Fibroblast of the aortic adventitia (primary cell): ENCODE results near the gene LRIT1. TPM values are rescaled to one million over a fixed set of nuclear protein-coding genes. Genes with fewer than 3 reads are reported as not detected.

ENCODE experiments used
- DNase-seq: peaks from one replicate; pipeline ENCODE4 v3.0.0-alpha.2; 2010; ENCODE audit warnings: low read depth
- H3K4me3 ChIP-seq: 2 replicates; pipeline ENCODE4 v1.5.1; 2011; ENCODE audit warnings: low read depth, mild to moderate bottlenecking, control low read depth, low read length, moderate library complexity
- total RNA-seq: library from RNA; depleted of rRNA; stranded (reverse); fragments of >200 nt; gene quantifications from 2 replicates; pipeline ENCODE4 v1.2.3, GENCODE V29; 2012; ENCODE audit warnings: low replicate concordance
- TF ChIP-seq, protein P1 (sequence below): IDR thresholded peaks from 2 replicates; pipeline ENCODE4 v1.5.1; 2011; ENCODE audit warnings: mild to moderate bottlenecking, low read length, control low read depth, inconsistent platforms; ENCODE audit not compliant: insufficient read depth

Gene LRIT1
- total RNA-seq, 1 donor: not detected

DNA sequence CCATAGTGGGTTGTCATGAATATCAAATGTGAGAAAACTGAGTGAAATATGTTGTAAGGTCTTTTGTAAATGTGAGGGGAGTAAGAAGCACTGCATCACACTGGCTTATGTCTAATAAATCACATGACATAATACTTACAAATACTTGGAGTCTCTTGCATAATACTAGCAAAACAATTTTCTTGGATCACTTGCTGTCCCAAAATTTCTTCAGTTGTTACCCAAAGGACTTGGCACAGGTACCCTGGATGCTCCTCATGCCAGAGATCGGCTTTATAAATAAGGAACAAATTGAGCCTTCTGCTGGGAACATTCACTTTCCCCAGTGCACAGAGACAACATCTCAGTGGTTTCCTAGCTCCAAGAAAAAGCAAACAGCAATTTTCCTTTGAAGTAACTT, 11.0 kb downstream of the LRIT1 start:
- no peak overlapping the region for H3K4me3 ChIP-seq
- TF ChIP-seq, protein P1, sequence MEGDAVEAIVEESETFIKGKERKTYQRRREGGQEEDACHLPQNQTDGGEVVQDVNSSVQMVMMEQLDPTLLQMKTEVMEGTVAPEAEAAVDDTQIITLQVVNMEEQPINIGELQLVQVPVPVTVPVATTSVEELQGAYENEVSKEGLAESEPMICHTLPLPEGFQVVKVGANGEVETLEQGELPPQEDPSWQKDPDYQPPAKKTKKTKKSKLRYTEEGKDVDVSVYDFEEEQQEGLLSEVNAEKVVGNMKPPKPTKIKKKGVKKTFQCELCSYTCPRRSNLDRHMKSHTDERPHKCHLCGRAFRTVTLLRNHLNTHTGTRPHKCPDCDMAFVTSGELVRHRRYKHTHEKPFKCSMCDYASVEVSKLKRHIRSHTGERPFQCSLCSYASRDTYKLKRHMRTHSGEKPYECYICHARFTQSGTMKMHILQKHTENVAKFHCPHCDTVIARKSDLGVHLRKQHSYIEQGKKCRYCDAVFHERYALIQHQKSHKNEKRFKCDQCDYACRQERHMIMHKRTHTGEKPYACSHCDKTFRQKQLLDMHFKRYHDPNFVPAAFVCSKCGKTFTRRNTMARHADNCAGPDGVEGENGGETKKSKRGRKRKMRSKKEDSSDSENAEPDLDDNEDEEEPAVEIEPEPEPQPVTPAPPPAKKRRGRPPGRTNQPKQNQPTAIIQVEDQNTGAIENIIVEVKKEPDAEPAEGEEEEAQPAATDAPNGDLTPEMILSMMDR: no peak
- no peak for DNase-seq

- DNase-seq: no peak
- TF ChIP-seq, protein P1: no peak
- H3K4me3 ChIP-seq: no peak overlapping the region
Observed at GRCh38 chr10:84227810-84228209, 13.5 kb downstream of the LRIT1 start.

DNA sequence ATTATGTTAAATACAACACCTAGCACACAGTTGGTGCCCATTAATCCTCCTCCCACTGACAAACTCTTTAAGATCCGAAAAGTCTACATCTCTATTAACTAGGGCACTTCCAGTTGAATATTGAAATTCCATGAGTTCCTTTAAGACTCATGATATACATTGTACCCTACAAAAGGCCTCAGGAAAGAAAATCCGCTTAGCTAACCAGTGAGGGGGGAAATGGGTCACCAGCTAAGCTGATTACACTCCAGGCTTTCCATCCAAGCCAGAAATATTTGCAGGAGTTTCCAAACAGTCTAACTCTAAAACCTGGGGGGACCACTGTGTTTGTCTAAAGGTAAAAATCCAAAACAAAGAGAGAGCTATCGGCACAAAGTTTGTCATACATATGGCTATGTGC, 14.7 kb downstream of the LRIT1 start:
- no peak overlapping the region for H3K4me3 ChIP-seq
- TF ChIP-seq, protein P1: no peak
- DNase-seq: no peak

DNA sequence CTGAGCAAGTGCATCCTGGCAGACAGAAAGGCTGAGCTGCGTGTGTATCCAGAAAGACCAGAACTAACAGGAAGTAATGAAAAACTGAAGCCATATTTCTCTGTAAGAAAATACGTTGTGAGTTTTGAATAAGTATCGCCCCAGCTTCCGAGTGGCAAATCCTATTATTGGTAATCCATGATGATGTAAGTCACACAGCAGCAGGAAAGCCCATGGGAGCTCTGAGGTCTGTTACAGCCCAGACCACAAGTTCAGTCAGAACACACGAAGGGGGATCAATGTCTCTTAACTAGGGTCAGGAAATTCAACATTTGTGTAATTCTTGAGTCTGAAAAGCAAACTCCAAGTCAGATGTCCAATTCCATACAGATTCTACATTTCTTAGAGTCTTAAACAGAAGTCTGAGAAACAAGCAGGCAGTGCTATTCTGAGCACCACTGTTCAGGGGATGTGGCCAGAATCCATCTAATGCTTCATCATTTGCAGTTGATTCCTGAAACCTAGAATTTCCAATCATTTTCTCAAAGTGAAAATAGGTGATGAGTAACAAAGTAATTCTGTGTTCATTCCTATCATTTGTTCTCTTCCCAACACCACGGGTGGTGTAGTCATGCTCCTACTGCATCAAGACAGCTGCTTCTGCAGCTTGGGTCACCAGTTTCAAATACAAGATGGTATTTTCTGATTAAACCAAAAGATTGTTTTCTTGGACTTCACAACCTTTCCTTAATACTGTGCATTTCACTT, 15.7 kb downstream of the LRIT1 start, which contains the start of gene LRIT2:
Gene LRIT2 (minus strand): TSS at position 118 of the 747 bp plus-strand sequence. CDS start 24 bp downstream, at position 94.
- TF ChIP-seq, protein P1: no peak
- no peak for DNase-seq
- no peak within 1 kb of the TSS for H3K4me3 ChIP-seq

DNA sequence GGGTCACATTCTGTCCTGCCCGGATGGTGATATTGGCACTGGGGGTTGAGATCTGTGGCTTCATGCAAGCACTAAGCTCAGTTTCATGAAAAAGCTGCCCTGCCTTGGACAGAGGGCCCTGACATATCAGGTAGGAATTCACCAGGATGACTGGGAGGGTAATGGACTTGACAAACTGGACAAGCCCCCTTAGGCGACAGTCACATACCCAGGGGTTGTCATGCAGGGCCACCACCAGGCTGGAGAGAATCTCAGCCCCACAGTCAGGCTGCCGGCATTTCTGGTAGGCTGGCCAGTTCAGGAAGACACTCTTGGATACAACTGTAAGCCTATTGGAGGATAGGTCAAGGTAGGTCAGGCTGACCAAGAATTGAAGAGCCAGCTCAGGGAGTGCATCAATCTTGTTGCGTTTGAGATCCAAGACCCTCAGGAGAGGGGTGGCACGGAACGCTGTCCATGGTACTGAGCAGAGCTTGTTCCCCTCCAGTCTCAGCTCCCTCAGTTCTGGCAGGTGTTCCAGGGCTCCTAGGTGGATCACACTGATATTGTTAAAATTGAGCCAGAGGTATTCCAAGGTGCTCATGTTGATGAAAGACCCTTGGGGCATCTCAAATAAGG, 16.8 kb downstream of the LRIT1 start:
- TF ChIP-seq, protein P1: no peak
- no peak overlapping the region for H3K4me3 ChIP-seq
- no peak for DNase-seq

GRCh38 chr10:84221916-84222315, 19.4 kb downstream of the LRIT1 start:
- no peak for DNase-seq
- no peak overlapping the region for H3K4me3 ChIP-seq
- TF ChIP-seq, protein P1: no peak
